NT2/D1 (cell line): ENCODE data around the gene CDH13.

ENCODE experiments used
- YY1 ChIP-seq: IDR thresholded peaks from 2 replicates; pipeline ENCODE4 v1.6.1; 2011; ENCODE audit not compliant: insufficient read length, insufficient read depth
- ZNF274 ChIP-seq: IDR thresholded peaks from 2 replicates; pipeline ENCODE4 v1.6.1; 2011; ENCODE audit warnings: mild to moderate bottlenecking, low read depth, low read length

GRCh38 chr16:82767808-82768207 lies 141.0 kb downstream of the CDH13 start:
- TF ChIP-seq ZNF274 = no peak
- no peak for TF ChIP-seq YY1
